KMS-11 (cell line): Measurements from ENCODE around the gene GSTP1.

Source experiments
- H2AFZ ChIP-seq: fragments of 200-600 bp; sonication (generic); 2 replicates; pipeline ENCODE4 v1.6.1; 2016; ENCODE audit warnings: antibody characterized with exemption, mixed run types, low read depth
- H3K27ac ChIP-seq: fragments of 200-600 bp; sonication (generic); 2 replicates; pipeline ENCODE4 v1.6.1; 2016; ENCODE audit warnings: mild to moderate bottlenecking, mixed run types
- H3K27me3 ChIP-seq: fragments of 200-600 bp; sonication (generic); 2 replicates; pipeline ENCODE4 v1.6.1; 2017; ENCODE audit warnings: mild to moderate bottlenecking, low read depth, mixed run types, moderate library complexity; ENCODE audit not compliant: insufficient read depth
- H3K36me3 ChIP-seq: fragments of 200-600 bp; sonication (generic); 2 replicates; pipeline ENCODE4 v1.6.1; 2017; ENCODE audit warnings: mild to moderate bottlenecking, mixed run types; ENCODE audit not compliant: insufficient read depth
- H3K4me1 ChIP-seq: fragments of 200-600 bp; sonication (generic); 2 replicates; pipeline ENCODE4 v1.6.1; 2016; ENCODE audit warnings: mild to moderate bottlenecking, low read depth, mixed run types; ENCODE audit not compliant: poor library complexity, severe bottlenecking
- H3K4me2 ChIP-seq: fragments of 200-600 bp; sonication (generic); 2 replicates; pipeline ENCODE4 v1.7.0; 2016; ENCODE audit warnings: mild to moderate bottlenecking, mixed run types
- H3K4me3 ChIP-seq: fragments of 200-600 bp; sonication (generic); IDR thresholded peaks from 2 replicates; pipeline ENCODE4 v1.6.1; 2017; ENCODE audit warnings: low read depth, low read length, mixed read lengths; ENCODE audit not compliant: insufficient read depth
- H3K79me2 ChIP-seq: fragments of 200-600 bp; sonication (generic); 2 replicates; pipeline ENCODE4 v1.6.1; 2016; ENCODE audit warnings: low read depth, mixed run types; ENCODE audit not compliant: insufficient read depth
- H3K9ac ChIP-seq: fragments of 200-600 bp; sonication (generic); 2 replicates; pipeline ENCODE4 v1.6.1; 2016; ENCODE audit warnings: mild to moderate bottlenecking, mixed run types
- H4K20me1 ChIP-seq: fragments of 200-600 bp; sonication (generic); 2 replicates; pipeline ENCODE4 v1.6.1; 2016; ENCODE audit warnings: mild to moderate bottlenecking, mixed run types; ENCODE audit not compliant: insufficient read depth
- TF ChIP-seq, protein P1 (sequence below): fragments of 200-600 bp; sonication (generic); conservative IDR thresholded peaks from 2 replicates; pipeline ENCODE4 v1.6.1; 2017; ENCODE audit warnings: low read depth, mild to moderate bottlenecking, antibody characterized with exemption, low read length, moderate library complexity, mixed read lengths

Gene GSTP1

DNA sequence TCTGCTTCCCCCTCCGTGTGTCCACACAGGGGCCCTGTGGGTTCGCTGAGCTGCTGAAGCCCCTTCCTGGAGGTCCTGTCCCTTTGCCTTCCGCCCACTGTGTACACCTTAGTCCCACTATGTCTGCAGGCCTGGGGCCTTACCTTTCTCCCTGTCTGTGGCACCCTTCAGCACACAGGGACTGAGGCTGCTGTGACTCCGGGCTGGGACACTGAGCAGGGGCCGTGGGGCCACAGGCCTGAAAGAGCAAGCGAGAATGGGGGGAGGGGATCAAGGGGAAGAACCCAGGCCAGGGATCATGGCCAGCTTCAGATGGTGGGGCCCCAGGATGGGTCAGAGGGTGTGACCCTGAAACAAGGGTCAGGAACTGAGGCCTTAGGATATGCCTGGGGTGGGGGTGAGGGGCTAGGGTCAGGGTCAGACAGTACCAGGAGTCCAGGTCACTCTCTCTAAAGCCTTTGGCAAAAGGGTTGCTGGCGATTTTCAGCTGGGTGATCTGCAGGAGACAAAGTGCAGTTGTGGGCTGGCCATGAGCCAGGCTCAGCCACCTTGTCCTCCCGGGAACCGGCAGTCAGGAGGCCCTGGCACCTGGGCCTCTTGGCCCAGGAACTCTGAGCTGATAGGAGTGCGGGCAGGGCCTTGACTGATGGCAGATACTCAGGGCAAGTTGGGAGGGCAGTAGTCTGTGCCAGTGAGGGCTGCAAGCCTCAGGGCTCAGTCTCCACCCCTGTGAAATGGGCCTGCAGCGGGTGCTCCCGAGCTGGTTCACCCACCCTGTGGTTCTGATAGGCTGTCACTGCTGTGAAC lies 48.8 kb downstream of the GSTP1 start:
- H3K4me2 ChIP-seq = no peak overlapping the region

DNA sequence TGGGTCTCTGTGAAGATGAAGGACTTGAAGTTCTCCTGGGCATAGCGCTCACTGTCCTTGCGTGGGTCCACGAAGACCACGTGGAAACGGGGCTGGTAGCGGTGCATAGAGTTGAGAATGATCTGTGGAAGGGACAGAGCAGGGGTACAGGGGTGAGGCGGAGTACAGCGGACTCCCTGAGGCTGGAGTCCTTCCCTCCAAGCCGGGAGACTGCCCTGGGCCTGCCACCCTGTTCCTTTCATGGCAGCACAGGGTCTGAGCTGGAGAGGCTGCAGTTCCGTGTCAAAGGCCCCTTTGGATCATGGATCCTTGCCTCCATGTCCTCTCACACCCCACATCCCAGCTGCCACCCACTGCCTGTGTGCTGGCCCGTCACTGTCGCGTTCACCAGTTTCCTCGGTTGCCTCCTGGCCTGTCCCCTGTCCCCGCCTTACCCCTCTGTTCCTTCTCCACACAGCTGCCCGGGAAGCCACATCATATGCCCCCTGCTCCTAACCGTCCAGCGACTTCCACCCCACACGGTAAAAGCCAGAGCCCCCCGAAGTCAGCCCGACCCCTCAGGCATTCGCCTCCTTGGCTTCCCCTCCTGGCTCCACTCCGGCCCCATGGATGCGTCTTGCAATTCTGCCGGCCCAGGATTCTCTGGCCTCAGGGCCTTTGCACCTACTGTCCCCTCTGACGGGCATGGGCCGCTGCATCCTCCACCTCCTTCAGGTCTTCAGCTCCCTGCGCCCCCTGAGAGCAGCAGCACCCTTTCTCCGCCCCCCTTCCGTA lies 49.6 kb downstream of the GSTP1 start:
- Histone ChIP-seq H3K4me2 (no peak overlapping the region), H3K4me3 (no peak overlapping the region), H3K9ac (no peak overlapping the region), H3K27me3 (no peaks in the 10 kb centered on the region), H3K4me1 (peaks cover 16% of the 10 kb centered on the region), H4K20me1 (no peaks in the 10 kb centered on the region), H3K79me2 (no peaks in the 10 kb centered on the region), H3K36me3 (no peaks in the 10 kb centered on the region), H2AFZ (no peak overlapping the region), H3K27ac (no peak overlapping the region)
- TF ChIP-seq, protein P1, sequence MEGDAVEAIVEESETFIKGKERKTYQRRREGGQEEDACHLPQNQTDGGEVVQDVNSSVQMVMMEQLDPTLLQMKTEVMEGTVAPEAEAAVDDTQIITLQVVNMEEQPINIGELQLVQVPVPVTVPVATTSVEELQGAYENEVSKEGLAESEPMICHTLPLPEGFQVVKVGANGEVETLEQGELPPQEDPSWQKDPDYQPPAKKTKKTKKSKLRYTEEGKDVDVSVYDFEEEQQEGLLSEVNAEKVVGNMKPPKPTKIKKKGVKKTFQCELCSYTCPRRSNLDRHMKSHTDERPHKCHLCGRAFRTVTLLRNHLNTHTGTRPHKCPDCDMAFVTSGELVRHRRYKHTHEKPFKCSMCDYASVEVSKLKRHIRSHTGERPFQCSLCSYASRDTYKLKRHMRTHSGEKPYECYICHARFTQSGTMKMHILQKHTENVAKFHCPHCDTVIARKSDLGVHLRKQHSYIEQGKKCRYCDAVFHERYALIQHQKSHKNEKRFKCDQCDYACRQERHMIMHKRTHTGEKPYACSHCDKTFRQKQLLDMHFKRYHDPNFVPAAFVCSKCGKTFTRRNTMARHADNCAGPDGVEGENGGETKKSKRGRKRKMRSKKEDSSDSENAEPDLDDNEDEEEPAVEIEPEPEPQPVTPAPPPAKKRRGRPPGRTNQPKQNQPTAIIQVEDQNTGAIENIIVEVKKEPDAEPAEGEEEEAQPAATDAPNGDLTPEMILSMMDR = no peak

More for the DNA sequence above, 48.8 kb downstream of the GSTP1 start:
- Histone ChIP-seq H3K4me1 (peaks cover 16% of the 10 kb centered on the region), H4K20me1 (no peaks in the 10 kb centered on the region), H3K9ac (no peak overlapping the region), H3K4me3 (no peak overlapping the region), H3K36me3 (no peaks in the 10 kb centered on the region), H3K27me3 (no peaks in the 10 kb centered on the region), H3K79me2 (no peaks in the 10 kb centered on the region), H3K27ac (no peak overlapping the region), H2AFZ (no peak overlapping the region)
- TF ChIP-seq, protein P1 = no peak

DNA sequence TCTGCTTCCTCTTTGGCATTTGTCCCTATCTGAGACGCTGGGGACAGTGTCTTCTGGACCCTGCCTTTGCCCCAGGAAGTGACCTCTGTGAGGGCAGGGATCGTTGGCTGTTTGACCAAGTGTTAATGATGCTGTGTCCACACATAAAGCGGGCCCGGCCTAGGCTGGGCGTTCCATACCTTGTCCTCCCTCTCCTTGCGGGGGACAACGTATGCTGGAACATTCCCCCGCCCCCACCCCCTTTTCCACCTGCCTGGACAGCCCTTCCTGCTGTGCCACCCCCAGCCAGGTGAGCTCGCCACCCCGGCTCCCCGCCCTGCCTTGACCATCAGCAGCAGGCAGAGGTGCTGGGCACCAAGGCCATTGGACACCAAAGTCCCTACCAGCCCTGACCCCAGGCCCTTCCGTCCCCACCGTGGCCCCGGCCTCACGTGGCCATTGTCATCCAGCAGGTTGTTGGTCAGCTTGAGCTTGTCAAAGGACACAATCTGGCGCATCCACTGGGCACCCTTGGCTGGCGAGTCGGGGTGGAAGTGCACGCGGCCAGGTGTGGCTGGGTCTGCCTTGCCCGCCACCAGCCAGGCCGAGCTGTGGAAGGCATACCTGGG lies 50.2 kb downstream of the GSTP1 start:
- TF ChIP-seq, protein P1 = no peak
- no peak overlapping the region for H3K27ac ChIP-seq
- no peaks in the 10 kb centered on the region for H3K36me3 ChIP-seq
- H2AFZ ChIP-seq = no peak overlapping the region
- no peaks in the 10 kb centered on the region for H4K20me1 ChIP-seq
- H3K27me3 ChIP-seq = no peaks in the 10 kb centered on the region
- H3K9ac ChIP-seq = no peak overlapping the region
- H3K4me1 ChIP-seq = peaks cover 11% of the 10 kb centered on the region
- H3K4me3 ChIP-seq = no peak overlapping the region
- H3K79me2 ChIP-seq = no peaks in the 10 kb centered on the region
- no peak overlapping the region for H3K4me2 ChIP-seq

DNA sequence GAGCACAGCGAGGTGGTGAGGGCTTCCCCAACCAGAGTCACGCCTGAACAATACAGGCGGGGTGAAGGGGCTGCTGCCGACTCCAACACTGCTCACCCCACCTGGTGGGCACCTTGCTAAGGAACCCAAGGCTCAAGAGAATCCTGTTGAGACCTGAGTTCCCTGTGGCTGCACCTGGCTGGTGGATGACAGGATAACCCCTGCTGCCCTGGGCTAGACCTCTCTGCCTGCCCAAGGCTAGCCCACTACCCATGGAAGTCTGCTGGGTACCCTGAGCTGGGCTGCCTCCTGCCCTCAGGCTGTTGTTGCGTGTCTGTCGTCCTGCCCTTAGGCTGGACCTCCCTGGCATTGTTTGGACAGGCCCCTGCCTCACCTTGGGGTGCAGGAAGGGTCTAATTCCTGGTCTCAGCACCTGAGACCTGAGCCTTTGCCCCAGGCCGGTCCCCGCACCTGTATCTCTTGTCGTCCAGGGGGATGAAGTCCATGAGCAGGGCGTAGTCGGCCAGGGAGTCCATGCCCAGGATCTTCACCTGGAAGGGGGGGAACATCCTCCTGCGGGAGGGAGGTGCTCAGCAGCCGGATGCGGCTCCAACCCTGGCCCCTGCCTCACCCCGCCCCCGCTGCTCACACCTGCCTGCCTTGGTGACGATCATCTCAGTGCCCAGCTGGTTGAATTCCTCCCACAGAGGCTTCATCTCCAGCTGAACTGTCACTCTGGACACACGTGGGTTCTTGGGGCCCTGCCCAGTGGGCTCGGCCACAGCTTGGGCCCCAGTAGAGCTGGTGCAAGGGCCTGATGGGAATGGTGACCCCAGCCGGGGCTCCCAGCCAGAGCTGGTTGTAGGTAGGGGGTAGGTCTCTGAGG lies 51.0 kb downstream of the GSTP1 start:
- H4K20me1 ChIP-seq = no peaks in the 10 kb centered on the region
- H2AFZ ChIP-seq = no peak overlapping the region
- H3K27ac ChIP-seq = no peak overlapping the region
- TF ChIP-seq, protein P1 = no peak
- H3K79me2 ChIP-seq = no peaks in the 10 kb centered on the region
- H3K27me3 ChIP-seq = no peaks in the 10 kb centered on the region; the same call in 1 of the 2 replicates
- no peak overlapping the region for H3K4me3 ChIP-seq
- H3K36me3 ChIP-seq = no peaks in the 10 kb centered on the region
- H3K4me2 ChIP-seq = no peak overlapping the region
- H3K9ac ChIP-seq = no peak overlapping the region
- H3K4me1 ChIP-seq = peaks cover 8% of the 10 kb centered on the region
